DND-41 (cell line): ENCODE results near the gene OR6S1.

Source experiments
- ATAC-seq: fragments of 200-7000 bp; cut with Tn5 transposase; 3 replicates; pipeline ENCODE4 v1.9.1; 2021; ENCODE audit warnings: low read depth; ENCODE audit not compliant: insufficient read depth
- DNase-seq: peaks from one replicate; pipeline ENCODE4 v3.0.0-alpha.2; 2020
- H2AFZ ChIP-seq: 2 replicates; pipeline ENCODE4 v1.6.0; 2012; ENCODE audit warnings: low read depth, low read length
- H3K27ac ChIP-seq: 2 replicates; pipeline ENCODE4 v1.5.1; 2012; ENCODE audit warnings: low read length, inconsistent platforms
- H3K27me3 ChIP-seq: fragments of 200-600 bp; sonication (generic); 2 replicates; pipeline ENCODE4 v1.6.0; 2012; ENCODE audit warnings: low read length, mild to moderate bottlenecking, inconsistent platforms; ENCODE audit not compliant: insufficient read depth, poor library complexity
- H3K36me3 ChIP-seq: 2 replicates; pipeline ENCODE4 v1.5.1; 2012; ENCODE audit warnings: low read length, inconsistent platforms; ENCODE audit not compliant: insufficient read depth
- H3K4me1 ChIP-seq: 2 replicates; pipeline ENCODE4 v1.5.1; 2012; ENCODE audit warnings: mild to moderate bottlenecking, low read length; ENCODE audit not compliant: insufficient read depth
- H3K4me2 ChIP-seq: 2 replicates; pipeline ENCODE4 v1.6.0; 2012; ENCODE audit warnings: mild to moderate bottlenecking, moderate library complexity, low read length, inconsistent platforms; ENCODE audit not compliant: insufficient read depth
- H3K4me3 ChIP-seq, 2 experiments: fragments of 200-600 bp in 1 of 2; shearing (Covaris generic) in 1 of 2; 2 replicates each; pipeline ENCODE4 v1.5.1; 2012 to 2016; ENCODE audit warnings: inconsistent platforms in 2 of 2, low read length in 2 of 2, mild to moderate bottlenecking in 2 of 2, low read depth in 1 of 2, moderate library complexity in 1 of 2
- H3K79me2 ChIP-seq: 2 replicates; pipeline ENCODE4 v1.6.0; 2012; ENCODE audit warnings: low read length, inconsistent platforms; ENCODE audit not compliant: insufficient read depth
- H3K9ac ChIP-seq: 2 replicates; pipeline ENCODE4 v1.6.0; 2012; ENCODE audit warnings: low read depth, mild to moderate bottlenecking, inconsistent platforms, low read length, moderate library complexity
- H3K9me3 ChIP-seq: 2 replicates; pipeline ENCODE4 v1.5.1; 2012; ENCODE audit warnings: low read length, moderate library complexity, mild to moderate bottlenecking, inconsistent platforms; ENCODE audit not compliant: insufficient read depth, severe bottlenecking
- H4K20me1 ChIP-seq: 2 replicates; pipeline ENCODE4 v1.6.0; 2012; ENCODE audit warnings: low read length; ENCODE audit not compliant: insufficient read depth
- EZH2 ChIP-seq: IDR thresholded peaks from 3 replicates; pipeline ENCODE4 v1.6.1; 2012; ENCODE audit warnings: borderline replicate concordance, low read depth, mild to moderate bottlenecking, moderate library complexity, low read length, inconsistent platforms; ENCODE audit not compliant: severe bottlenecking
- TF ChIP-seq, protein P1 (sequence below): IDR thresholded peaks from 2 replicates; pipeline ENCODE4 v1.5.1; 2012; ENCODE audit warnings: borderline replicate concordance, low read length, moderate library complexity, mild to moderate bottlenecking; ENCODE audit not compliant: poor library complexity, severe bottlenecking; ENCODE audit errors: extremely low read depth

Gene OR6S1

DNA sequence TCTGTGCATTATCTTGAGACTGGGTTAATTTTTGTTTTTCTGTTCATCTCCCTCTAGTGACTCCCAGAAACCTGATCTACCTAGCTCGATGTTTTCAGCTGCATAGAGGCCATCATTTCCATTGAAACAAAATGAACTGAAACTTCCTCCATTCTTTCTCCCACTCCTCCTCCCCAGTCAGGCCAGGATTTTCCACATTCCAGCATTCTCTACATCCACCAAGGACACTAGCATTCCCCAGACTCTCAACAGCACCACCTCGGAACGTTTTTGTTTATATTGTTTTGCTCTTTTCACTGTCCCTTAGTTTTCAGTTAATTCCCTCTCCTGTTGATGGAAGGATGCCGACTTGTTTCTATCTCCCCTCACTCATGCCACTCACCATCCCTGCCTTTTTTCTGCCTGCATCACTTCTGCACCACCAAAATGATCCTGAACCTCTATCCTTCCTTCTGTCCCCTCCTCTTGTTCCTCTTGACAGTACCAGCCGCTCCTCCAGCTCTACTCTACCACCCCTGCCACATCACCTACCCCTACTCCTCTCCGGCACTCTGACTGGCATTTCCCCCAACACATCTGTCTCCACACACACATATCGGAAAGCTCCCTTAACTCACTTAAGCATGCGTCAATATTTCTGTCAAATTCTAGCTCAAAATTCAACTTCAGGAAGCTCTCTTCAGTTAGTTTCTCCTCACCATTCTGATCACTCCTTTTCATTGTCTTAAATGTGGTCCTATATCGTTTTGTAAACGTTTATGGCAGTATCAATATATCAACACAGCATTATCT lies 13.2 kb downstream of the OR6S1 start:
- Histone ChIP-seq H3K4me2 (no peak overlapping the region), H3K4me3 (no peak overlapping the region)
- no peak for ATAC-seq

DNA sequence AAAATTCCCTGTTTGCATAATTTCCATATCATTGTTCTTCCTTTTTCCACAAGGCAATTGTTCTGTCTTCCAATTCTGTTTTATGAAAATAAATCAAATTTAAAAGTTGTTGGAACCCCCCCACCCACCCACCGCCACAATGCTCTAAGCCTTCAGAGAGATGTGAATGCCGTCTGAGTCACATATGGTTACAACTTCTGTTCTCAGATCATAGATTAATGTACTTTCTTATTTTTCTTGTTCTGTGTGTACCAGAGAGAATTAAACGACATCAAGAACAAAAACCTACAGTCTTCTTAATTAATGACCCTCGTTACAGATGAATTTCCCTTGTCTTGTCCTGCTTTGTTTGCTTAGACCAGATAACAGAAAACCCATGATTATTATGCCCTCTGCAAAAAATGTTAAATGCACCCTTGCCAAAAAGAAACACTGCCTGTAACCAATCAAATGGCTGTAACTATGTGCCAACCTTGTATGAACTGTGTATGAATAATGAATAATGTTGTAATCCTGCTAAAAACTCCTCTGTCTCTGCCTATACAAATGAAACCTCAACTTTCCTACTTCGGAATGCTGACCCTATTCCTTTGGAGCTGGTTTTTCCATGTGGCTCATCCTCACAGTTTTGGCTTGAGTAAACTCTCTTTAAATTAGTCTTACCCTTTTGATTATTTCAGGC lies 14.0 kb downstream of the OR6S1 start:
- DNase-seq (no peak), ATAC-seq (no peak)
- Histone ChIP-seq H3K27me3 (peaks cover 10% of the 10 kb centered on the region), H3K36me3 (no peaks in the 10 kb centered on the region), H2AFZ (no peak overlapping the region), H3K27ac (no peak overlapping the region), H3K4me1 (no peaks in the 10 kb centered on the region), H3K4me2 (no peak overlapping the region), H3K9me3 (no peaks in the 10 kb centered on the region), H3K79me2 (no peaks in the 10 kb centered on the region), H3K4me3 (no peak overlapping the region), H4K20me1 (no peaks in the 10 kb centered on the region), H3K9ac (no peak overlapping the region)
- no peak for TF ChIP-seq EZH2
- TF ChIP-seq, protein P1, sequence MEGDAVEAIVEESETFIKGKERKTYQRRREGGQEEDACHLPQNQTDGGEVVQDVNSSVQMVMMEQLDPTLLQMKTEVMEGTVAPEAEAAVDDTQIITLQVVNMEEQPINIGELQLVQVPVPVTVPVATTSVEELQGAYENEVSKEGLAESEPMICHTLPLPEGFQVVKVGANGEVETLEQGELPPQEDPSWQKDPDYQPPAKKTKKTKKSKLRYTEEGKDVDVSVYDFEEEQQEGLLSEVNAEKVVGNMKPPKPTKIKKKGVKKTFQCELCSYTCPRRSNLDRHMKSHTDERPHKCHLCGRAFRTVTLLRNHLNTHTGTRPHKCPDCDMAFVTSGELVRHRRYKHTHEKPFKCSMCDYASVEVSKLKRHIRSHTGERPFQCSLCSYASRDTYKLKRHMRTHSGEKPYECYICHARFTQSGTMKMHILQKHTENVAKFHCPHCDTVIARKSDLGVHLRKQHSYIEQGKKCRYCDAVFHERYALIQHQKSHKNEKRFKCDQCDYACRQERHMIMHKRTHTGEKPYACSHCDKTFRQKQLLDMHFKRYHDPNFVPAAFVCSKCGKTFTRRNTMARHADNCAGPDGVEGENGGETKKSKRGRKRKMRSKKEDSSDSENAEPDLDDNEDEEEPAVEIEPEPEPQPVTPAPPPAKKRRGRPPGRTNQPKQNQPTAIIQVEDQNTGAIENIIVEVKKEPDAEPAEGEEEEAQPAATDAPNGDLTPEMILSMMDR: no peak

More for the DNA sequence above, 13.2 kb downstream of the OR6S1 start:
- Histone ChIP-seq H3K27me3 (peaks cover 10% of the 10 kb centered on the region), H4K20me1 (no peaks in the 10 kb centered on the region), H3K79me2 (no peaks in the 10 kb centered on the region), H3K27ac (no peak overlapping the region), H3K9me3 (no peaks in the 10 kb centered on the region), H2AFZ (no peak overlapping the region), H3K36me3 (no peaks in the 10 kb centered on the region), H3K9ac (no peak overlapping the region), H3K4me1 (no peaks in the 10 kb centered on the region)
- no peak for DNase-seq
- no peak for TF ChIP-seq EZH2
- TF ChIP-seq, protein P1: no peak

DNA sequence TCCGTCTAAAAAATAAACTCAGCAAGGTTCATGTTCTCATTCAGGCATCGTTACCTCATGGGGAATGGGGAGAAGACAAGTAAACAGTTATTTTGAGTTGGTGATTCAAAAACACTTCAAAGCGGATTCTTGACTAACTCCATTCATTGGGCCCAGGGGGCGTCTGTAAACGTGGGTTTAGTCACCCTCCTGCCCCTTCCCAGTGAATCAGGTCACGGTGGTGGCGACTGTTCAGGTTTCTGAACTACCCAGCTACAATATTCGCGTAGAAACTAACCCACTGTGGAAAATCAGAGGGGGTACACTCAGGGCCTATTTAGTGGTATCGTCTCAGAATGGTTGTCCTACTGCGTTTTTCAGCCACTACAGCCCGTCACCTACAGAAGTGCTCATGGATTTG lies 15.2 kb downstream of the OR6S1 start:
- no peak overlapping the region for H2AFZ ChIP-seq
- no peak overlapping the region for H3K27ac ChIP-seq
- DNase-seq (no peak), ATAC-seq (no peak)
- no peak overlapping the region for H3K4me3 ChIP-seq
- H4K20me1 ChIP-seq: no peaks in the 10 kb centered on the region
- no peak overlapping the region for H3K9ac ChIP-seq
- no peaks in the 10 kb centered on the region for H3K36me3 ChIP-seq
- H3K9me3 ChIP-seq: no peaks in the 10 kb centered on the region
- H3K79me2 ChIP-seq: no peaks in the 10 kb centered on the region
- no peak overlapping the region for H3K4me2 ChIP-seq
- TF ChIP-seq, protein P1: no peak
- TF ChIP-seq EZH2: no peak
- H3K4me1 ChIP-seq: no peaks in the 10 kb centered on the region
- peaks cover 10% of the 10 kb centered on the region for H3K27me3 ChIP-seq
